PFSK-1 (cell line): Measurements from ENCODE around the gene COG3. TPM values are rescaled to one million over a fixed set of nuclear protein-coding genes. Genes with fewer than 3 reads are reported as not detected.

Experiments
- FOXP2 ChIP-seq: optimal IDR thresholded peaks from 2 replicates; pipeline ENCODE3; 2011; ENCODE audit warnings: borderline replicate concordance, control low read depth, inconsistent platforms; ENCODE audit not compliant: insufficient read depth; ENCODE audit errors: extremely low read length, extremely low read depth
- POLR2AphosphoS5 ChIP-seq: IDR thresholded peaks from 2 replicates; pipeline ENCODE4 v1.6.1; 2012; ENCODE audit warnings: low read depth, mild to moderate bottlenecking, control low read depth, low read length, moderate library complexity
- REST ChIP-seq, 2 experiments: IDR thresholded peaks; 2 replicates each; pipeline versions ENCODE4 v1.6.1 to v1.8.0; 2011 to 2012; ENCODE audit warnings: low read depth in 2 of 2, low read length in 2 of 2, control low read depth in 1 of 2, inconsistent platforms in 1 of 2, mild to moderate bottlenecking in 1 of 2, moderate library complexity in 1 of 2; ENCODE audit not compliant: insufficient read depth in 1 of 2
- SIN3A ChIP-seq: IDR thresholded peaks from 2 replicates; pipeline ENCODE4 v1.6.1; 2012; ENCODE audit warnings: mild to moderate bottlenecking, low read length, moderate library complexity, borderline replicate concordance; ENCODE audit not compliant: insufficient read depth
- TAF1 ChIP-seq: IDR thresholded peaks from 2 replicates; pipeline ENCODE4 v1.6.1; 2012; ENCODE audit warnings: low read length, control low read depth, borderline replicate concordance; ENCODE audit not compliant: insufficient read depth
- polyA plus RNA-seq: library from polyadenylated mRNA; unstranded; fragments of >200 nt; gene quantifications from one replicate; pipeline ENCODE4 v1.2.1, GENCODE V29; 2012; ENCODE audit warnings: low read depth, missing spikeins; ENCODE audit not compliant: insufficient read length

Gene COG3
- 6.4 TPM for polyA plus RNA-seq

- TF ChIP-seq POLR2AphosphoS5 (peak; percentile 62), SIN3A (peak; percentile 71; the same call in 1 of the 2 replicates), FOXP2 (no peak)
Measured at GRCh38 chr13:45464687-45465453, at the start of gene COG3. Gene COG3, plus strand, starts transcription at chr13:45464939. Its CDS starts 98 bp downstream, at chr13:45465037.

- no peak for TF ChIP-seq TAF1
- TF ChIP-seq FOXP2, result no peak
- TF ChIP-seq POLR2AphosphoS5, result no peak
- TF ChIP-seq REST (IDR thresholded peaks at IDR 0.05; ENCODE audit: insufficient read depth in 1 of 2, low read depth in 2 of 2, low read length in 2 of 2), result no peak
- TF ChIP-seq SIN3A, result no peak
Measured at GRCh38 chr13:45415112-45415511, 49.6 kb upstream of the COG3 start.

GRCh38 chr13:45416516-45417128 is 48.1 kb upstream of the COG3 start:
- no peak for TF ChIP-seq FOXP2
- no peak for TF ChIP-seq POLR2AphosphoS5
- TF ChIP-seq SIN3A, result no peak
- TF ChIP-seq REST (IDR thresholded peaks at IDR 0.05; ENCODE audit: insufficient read depth in 1 of 2, low read depth in 2 of 2, low read length in 2 of 2), result no peak
- TF ChIP-seq TAF1, result no peak

- TF ChIP-seq REST (IDR thresholded peaks at IDR 0.05; ENCODE audit: insufficient read depth in 1 of 2, low read depth in 2 of 2, low read length in 2 of 2), result no peak
- TF ChIP-seq TAF1, result no peak
- TF ChIP-seq POLR2AphosphoS5, result 0 out of 2 replicates have a peak, but pooled peaks have one; percentile 19
Measured at GRCh38 chr13:45417790-45418534, 46.8 kb upstream of the COG3 start, which contains the start of gene SLC25A30. Gene SLC25A30, minus strand, starts transcription at chr13:45418373. Its CDS starts 6,948 bp downstream, at chr13:45411425.

- no peak for TF ChIP-seq TAF1
- TF ChIP-seq REST (IDR thresholded peaks at IDR 0.05; ENCODE audit: insufficient read depth in 1 of 2, low read depth in 2 of 2, low read length in 2 of 2), result no peak
Measured at GRCh38 chr13:45419945-45420344, 44.8 kb upstream of the COG3 start.
